Activated CD4-positive, alpha-beta T cell treated with anti-CD3 and anti-CD28 coated beads for 1 hour (primary cell): ENCODE results near the gene CACNA2D3.
"Not testable (repeated sequence)": the region's sequence is repeated elsewhere in the genome, so short reads cannot be mapped to it uniquely, and the experiment has no call there.

ENCODE experiments used
- DNase-seq: peaks from one replicate; pipeline ENCODE4 v3.0.0-alpha.2; 2020

Gene CACNA2D3

DNA sequence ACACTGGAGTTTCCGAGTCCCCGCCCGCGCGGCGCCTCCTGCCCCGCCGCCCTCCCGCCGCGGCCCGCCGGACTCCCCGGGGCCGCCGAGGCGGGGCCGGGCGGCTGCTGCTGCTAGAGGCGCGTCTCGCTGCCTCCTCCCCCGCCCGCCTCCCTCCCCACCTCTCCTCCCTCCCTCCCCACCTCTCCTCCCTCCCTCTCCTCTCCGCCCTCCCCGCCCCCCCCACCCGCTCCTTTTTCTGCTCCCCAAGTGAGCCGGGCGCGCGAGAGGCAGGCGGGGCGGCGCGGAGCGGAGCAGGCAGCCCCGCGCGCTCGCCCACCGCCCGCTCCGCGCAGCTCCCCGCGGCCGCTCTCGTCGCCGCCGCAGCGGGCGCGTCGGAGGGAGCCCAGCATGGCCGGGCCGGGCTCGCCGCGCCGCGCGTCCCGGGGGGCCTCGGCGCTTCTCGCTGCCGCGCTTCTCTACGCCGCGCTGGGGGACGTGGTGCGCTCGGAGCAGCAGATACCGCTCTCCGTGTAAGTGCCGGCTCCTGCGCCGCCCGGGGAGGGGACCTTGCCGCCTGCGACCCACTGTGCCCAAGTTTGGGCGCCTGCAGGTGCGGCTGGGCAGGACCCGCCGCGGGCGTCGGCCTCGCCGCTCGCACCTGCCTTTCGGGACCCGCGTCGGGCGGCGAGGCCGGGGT lies at the start of gene CACNA2D3:
Gene CACNA2D3 (plus strand): TSS at position 229 of the 679 bp plus-strand sequence.
- no peak for DNase-seq

DNA sequence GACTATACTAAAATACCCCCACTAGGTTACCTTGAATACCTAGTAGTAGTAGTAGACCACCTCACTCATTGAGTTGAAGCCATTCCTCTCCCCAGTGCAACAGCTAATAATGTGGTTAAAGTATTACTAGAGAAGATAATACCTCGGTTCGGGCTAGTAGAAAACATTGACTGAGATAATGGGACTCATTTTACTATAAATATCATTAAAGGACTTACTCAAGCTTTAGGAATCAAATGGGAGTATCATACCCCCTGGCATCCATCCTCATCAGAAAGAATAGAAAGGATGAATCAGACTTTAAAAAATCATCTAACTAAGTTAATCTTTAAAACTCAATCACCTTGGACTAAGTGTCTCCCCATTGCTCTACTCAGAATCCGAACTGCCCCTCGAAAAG lies 49.0 kb upstream of the CACNA2D3 start:
- DNase-seq, result no peak

DNA sequence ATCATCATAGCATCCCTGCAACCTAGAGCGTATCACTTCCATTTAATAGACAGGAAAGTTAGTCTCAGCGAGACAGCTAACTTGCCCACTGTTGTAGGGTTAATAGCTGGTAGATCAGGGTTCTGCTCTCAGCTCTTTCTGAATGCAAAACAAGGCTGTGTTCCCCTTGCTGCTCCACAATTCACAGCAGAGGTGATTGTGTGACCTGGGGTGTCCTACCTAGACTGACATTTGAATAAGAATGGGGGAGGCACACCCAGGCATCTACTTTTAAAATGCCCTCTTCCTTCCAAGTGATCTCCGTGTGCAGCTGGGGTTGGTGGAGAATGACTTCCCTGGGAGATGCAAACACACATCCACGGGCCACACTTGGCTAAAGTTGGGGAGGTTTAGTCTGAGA lies 43.0 kb upstream of the CACNA2D3 start:
- DNase-seq, result no peak

DNA sequence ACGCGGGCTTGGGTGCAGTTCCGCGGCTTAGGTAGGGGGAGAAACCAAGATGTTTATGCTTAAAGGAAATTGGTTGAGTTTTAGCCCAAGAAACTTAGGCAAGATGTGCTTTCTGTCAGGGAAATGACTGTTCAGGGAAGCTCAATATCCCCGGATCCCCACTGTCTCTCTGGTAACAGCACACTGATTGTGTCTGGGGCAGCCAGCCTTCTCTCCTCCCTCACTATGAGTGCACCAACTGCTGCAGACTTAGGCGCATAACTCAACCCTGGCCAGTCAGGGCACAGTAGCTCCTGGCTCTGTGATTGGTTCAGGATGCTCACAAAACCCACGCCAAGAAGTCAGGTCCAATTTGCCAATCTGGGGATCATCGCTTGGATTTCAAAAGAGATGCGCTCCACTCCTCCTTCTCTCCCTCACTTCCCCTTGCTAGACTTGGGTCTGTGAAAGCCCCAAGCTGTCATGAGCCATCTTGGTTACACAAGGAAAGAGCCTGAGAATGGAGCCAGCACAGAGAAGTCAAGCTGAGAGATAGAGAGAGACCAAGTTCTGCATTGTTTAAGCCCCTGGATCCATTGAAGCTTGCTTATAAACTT lies 42.5 kb upstream of the CACNA2D3 start:
- no peak for DNase-seq

DNA sequence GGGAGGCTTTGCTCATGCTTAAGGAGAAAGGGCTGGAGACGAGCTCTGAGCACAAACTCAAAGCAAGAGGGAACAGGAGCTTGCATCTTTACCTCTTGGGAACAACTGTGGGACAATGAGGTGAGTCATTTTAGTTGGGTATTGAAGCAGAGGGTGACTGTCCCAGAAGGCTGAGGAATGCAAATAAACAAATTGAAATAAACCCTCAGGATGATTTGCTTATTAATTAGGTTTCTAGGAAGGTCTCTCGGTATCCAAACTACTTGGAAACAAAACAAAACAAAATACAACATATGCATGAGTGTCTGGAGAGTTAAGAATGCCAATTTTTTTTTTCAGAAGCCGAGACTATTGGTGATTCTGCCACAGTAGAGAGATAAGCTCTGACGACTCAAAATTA lies 38.4 kb upstream of the CACNA2D3 start:
- DNase-seq, result no peak

DNA sequence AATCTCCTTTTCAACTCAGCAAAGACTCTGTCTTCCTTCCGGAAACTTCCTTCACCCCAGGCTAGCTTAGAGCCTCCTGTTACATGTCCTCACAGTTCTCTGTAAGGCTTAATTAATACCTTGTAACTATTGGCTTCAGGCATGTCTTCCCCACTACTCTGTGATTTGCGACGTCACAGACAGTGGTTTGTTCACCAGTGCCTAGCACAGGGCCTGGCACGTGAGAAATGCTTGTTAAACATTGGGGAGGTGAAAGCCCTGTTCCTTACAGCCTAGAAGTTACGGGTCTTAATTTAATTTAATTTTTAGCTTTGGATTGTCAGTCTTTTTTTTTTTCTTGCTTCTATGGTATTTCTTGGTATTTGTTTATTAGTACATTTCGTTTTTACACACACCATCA lies 36.4 kb upstream of the CACNA2D3 start:
- DNase-seq, result no peak

DNA sequence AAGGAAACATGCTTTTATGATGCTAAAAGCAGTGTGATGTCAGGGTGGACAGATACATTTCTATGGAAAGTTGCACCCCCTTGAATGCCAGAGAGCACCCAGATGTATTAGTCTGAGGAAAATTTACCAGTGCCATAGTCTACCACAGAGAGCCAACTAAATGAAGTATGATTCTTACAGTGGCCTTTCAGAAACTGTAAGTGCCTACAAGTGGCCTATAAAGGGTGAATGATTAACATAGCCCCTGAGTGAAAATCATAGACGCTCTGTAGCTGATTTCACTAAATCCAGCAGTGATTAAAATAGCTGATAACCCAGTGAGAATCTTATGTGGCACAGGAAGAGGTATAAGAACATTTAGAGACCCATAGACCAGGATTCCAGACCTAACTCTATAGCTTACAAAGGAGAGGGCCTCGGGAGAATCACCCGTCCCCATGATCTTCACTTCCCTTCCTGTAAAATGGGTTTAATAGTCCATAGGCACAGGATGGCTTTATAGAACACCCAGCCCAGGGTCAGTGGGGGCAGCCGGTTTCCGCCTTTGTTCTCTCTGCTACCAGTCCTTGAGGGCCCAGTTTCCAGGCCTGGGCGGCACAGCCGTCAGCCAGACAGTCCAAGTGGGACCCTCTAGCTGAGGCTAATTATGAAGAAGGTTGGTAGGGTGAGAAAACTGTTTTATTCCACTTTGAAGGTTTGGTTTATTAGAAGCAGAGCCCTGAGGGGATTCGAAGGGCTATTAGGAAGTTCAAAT lies 35.5 kb upstream of the CACNA2D3 start:
- no peak for DNase-seq

DNA sequence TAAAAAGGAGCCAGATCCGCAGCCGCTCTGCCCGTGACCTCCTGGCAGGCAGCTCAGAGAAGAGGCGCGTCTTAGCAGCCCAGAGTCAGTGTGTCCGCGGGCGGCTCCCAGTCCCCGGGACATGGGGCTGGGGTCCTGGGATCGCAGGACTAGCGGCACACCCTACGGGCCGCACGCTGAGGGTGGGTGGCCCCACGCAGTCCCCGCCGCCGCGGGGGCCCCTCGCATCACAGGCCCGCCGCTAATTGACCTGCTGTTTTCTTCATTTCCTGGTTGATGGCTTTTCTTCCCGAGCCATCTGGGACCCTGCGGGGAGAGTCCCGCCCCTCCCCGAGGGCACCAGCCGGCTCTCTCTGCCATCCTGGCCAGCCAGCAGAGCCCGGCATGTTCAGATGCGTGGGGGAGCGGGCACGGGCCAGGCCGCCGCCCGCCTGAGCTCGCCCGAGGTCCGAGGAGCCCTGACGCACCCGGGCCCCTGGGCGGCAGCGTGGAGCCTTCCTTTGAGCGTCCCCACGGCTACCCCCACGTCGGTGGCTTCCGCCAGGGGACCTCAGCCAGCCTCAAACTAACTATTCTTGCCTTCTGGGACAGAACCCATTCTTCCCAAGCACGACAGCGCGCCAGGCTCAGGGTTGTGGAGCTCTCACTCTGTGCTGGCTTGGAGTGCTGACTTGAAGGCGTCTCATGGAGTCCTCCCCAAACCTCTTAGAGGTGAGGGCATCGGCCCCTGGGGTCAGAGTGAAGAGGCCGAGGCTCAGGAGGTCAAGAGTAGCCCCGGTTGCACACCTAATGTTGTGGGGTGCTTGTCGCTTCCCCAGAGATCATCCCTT lies 34.6 kb upstream of the CACNA2D3 start:
- no peak for DNase-seq

DNA sequence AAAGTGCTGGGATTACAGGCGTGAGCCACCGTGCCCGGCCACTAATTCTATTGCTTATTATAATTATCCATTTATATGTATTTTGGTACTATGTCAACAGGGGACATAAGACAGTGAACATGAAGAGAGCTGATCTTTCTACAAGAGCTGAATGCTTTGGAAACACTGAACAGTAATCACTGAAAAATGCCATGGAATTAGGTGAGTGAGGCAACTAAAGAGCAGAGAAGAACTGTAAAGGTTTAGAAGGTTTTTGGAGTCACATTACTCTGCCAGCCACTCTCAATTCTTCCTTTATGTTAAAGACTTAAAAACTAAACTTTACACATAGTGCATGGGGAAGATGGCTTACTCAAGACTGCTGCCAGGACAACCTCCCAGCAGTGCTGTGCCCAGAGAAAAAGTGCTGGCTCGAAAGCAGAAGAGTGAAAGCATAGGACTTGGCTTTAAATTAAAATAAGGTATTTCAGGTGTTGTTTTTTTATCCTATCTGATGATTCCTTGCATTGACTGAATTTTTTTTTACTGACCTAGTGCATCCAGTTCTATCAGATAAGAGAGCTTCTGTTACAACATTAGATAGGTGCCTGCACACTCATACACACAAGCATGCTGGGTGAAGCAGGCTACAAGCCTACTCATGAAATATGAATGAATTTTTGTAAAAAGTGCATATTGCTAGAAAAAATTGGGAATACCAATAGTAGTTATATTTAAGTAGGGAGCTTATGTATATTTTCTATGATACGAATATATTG lies 28.7 kb upstream of the CACNA2D3 start:
- DNase-seq, result no peak

DNA sequence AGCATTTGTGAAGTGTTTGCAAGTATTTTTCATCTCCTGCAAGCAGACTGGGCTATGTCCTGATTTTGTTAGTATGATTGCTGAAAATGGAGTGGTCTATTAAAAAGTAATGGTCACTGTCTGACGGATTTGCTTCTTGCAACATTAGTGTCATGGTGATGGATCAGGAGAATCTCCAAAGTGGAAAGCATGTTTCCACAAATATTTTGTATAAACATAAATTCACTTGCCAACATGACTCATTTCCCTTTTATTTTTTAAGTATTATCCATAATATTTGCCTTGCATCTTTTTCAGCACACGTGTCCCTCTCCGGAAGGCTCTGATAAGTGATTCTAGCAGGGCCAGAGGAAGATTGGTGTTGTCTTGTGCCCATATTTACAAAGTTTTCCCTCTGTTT lies 27.4 kb upstream of the CACNA2D3 start:
- no peak for DNase-seq

DNA sequence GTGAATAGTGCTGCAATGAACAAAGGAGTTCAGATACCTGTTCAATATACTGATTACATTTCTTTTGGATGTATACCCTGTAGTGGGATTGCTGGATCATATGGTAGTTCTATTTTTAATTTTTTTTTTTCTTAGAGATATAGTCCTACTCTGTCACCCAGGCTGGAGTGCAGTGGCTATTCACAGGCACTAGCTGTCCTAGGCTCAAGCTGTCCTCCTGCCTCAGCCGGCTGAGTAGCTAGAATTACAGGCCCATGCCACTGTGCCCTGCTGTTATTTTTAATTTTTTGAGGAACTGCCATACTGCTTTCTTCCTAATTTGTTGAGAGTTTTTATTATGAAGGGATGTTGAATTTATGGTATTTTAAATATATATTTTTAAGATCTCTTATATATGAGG lies 23.0 kb upstream of the CACNA2D3 start:
- DNase-seq, result no peak

DNA sequence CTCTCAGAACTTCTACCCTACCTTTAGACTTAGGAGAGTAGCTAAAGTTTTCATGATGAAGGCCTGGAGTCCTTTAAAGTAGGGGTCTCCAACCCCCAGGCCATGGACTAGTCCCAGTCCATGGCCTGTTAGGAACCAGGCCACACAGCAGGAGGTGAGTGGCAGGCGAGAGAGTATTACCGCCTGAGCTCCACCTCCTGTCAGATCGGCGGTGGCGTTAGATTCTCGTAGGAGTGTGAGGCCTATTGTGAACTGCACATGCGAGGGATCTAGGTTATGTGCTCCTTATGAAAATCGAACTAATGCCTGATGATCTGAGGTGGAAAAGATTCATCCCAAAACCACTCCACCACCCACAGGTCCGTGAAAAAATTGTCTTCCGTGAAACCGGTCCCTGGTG lies 18.3 kb upstream of the CACNA2D3 start:
- DNase-seq, result no peak

DNA sequence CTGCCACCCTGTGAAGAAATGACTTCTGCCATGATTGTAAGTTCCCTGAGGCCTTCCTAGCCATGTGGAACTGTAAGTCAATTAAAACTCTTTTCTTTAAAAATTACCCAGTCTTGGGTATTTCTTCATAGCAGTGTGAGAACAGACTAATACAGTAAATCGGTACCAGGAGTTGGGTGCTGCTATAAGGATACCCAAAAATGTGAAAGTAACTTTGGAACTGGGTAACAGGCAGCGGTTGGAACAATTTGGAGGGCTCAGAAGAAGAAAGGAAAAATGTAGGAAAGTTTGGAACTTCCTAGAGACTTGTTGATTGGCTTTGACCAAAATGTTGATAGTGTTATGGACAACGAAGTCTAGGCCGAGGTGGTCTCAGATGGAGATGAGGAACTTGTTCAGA lies 6.2 kb upstream of the CACNA2D3 start:
- DNase-seq, result not testable (repeated sequence)

DNA sequence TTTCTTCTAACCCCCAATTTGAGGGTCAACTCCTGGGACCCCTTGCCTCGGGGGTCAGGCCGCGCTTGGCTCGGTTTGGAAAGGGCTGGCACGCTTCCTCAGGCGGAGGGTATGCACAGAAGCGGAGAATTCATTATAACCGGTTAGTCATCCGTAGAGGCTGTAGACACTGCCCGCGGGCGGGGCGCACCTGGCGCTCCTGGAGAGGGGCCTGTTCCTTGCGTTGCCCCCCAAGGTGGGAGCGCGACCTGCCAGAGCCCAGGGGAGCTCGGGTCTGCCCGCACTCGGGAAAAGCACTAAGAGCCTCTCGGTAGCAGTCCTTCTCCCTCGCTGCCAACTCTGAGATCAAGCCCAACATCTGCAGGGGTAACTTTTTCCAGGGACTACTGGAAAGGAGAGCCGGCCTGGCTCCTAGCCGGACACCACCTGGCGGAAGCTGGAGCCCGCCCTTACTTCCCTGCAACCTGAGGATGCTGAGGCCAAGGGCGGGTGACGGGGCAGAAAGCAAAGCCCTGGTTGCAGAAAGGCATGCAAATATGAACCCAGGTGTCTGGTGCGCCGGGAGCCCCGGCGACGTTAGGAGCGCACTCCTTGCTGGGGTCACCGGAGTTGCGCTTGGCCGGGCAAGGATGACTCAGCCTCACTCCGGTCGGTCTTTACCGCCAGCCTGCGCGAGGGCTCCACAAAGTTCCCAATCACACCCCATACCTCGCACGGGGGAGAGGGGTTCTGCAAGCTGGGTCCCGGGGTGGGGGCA lies 1.5 kb upstream of the CACNA2D3 start:
- DNase-seq, result no peak

DNA sequence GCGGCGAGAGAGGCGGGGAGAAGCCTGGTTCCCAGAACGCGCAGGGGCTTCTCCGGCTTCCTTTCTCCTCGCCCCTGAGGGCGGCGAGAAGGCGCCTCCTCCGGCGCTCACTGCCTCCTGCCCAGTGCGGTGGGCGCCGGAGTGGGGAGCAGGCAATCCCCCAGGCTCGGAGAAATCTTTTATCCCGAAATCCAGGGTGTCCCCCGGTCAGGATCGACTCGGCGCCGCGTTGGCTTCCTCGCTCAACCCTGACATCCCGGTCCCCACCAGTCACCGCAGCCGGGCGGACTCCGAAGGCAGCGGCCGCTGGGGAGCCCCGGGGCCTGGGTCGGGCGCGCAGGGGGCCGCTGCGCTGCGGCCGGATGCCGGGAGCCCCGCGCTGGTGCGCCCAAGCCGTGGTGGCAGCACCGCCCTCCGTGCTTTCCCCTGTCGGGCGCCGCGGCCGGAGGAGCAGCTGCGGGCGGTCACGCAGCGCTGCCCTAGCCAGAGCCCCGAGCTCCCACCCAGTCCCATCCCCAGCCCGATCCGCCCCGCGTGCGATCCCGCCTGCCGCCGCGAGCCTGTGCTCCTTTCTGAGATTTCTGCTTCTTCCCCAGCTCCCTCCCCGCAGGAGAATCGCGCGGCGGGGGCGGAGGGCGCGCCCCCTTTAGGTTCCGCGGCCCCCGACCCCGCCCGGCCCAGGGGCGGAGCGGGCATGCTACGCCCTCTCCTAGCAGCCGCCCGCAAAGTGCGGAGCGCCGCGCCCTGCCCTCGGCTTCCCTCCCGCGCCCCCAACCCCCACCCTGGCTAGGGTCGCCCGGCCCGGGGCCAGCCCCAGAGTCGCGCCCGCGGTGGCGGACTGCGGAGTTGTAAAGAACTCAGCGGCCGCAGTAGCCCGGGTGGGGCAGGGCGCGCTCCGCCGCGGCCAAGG lies 683 bp upstream of the CACNA2D3 start:
- DNase-seq, result no peak

DNA sequence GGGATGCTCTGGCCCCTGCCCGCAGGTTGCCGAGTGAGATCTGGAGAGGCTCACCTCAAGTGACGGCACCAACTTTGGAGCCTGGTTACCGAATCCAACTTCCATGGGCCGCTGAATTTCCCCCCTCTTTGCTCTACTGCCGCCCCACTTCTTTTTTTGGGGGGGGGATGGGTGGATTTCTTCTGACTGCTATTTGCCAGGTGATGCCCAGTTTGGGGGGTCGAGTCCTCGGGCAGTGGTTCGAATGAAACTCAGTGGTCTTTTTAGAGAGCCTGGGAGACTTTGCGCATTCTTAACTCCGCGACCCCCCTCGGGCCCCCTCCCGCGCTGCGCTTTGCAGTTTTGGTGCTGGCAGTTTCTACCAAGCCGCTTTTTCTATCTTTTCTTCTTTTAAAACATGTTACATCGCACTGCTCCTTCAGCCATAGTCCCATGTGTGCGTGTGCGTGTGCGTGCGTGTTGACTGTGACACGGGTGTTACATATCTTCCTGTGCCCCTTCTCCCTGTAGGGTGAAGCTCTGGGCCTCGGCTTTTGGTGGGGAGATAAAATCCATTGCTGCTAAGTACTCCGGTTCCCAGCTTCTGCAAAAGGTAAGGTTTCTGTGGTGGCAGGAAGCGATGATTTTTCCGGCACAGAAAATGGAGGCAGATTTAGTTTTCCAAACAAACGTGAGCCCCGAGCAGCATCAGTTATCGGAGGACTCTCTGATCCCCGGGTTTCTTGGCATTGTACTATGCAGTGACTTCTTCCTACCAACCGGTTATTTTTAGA lies 837 bp downstream of the CACNA2D3 start:
- DNase-seq, result no peak

DNA sequence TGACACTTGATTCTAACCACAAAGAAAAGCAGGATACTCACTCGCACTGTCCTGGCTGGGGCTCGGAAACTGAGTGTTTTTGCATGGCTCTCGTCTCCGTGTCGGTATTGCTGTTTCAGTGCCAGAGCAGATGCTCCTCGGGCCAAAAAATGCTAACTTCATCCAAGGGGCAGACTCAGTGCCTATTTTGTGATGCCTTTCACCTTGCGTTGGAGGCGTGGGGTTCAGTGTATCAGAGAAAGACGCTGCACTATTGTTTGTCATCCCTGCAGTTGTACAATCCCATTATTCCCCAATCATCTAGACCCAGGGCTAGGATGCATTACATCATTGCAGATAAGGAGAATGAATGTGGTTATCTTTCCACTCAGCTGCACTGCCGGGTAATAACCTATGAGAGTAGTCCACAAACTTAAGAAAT lies 1.4 kb downstream of the CACNA2D3 start:
- DNase-seq, result no peak

DNA sequence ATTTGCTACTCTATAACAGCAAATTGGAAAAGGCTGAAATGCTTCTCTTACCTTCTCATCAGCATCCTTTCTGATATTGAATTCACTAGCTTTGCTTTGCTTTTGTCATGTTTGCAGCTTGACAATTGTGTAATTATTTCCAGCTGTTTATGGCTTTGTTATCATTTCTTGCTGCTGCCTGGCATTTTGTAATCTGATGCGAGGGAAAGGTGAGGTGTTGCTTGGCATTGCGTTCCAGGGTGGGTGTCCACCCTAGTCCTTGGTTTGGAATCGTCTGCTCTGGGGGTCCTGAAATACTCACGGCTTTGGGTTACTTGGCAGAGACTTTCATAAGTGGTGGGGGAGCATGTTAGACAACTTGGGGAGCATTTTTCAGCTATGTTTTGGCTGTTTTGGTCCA lies 2.9 kb downstream of the CACNA2D3 start:
- DNase-seq, result no peak

DNA sequence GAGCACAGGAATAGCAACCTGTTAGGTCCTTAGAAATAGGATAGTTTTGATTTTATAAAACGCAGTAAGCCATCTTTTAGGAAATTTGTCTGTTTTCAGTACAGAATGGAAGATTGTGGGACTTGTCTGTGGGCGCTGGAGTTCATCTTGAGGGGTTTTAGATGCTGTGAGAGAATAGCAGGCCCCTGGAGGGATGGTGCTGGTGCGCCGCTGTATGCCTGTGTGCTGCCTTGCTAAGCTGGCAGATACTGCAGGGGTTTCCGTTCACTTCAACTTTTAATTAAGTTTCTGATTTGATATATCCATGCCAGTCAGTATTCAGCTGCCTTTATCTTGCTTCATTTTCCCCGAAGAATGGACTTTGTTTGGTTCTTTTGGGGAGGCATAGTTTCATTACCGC lies 4.2 kb downstream of the CACNA2D3 start:
- no peak for DNase-seq

DNA sequence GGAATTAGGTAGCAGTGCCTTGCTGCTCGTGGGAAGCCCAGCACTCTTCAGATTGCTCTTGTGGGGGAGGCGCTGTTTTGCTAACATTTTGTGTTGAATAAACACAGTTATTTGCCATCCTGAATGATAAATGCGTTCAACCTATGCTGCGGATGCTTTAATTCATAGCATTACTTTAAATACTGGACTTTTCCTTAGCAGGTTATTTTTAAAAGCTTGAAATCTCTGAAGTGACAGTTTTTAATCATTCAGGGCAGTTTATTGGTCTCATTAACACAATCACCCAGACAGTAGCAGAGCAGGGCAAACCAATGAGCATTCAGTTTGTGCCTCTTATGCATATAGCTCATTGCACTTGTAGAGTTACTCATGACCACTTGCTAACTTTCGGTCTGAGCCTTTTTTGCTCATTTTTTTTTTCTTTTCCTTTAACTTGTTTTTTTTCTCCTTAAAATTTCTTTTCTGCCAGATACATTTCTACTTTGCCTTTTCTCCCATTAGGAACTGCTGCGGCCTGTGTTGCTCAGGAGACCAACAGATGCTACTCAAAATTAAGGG lies 5.2 kb downstream of the CACNA2D3 start:
- DNase-seq, result no peak
